Liver (tissue), 9 donors: ENCODE measurements around the gene WHRN. TPM values are rescaled to one million over a fixed set of nuclear protein-coding genes. Genes with fewer than 3 reads are reported as not detected.

Experiments
- DNase-seq: peaks from one replicate; pipeline ENCODE4 v3.0.0-alpha.2; 2017; ENCODE audit warnings: low spot score
- H3K27ac ChIP-seq, 2 donors: one replicate each; pipeline ENCODE4 v1.7.0; 2013; ENCODE audit warnings: inconsistent platforms in 2 of 2, low read length in 2 of 2, control low read depth in 1 of 2, low read depth in 1 of 2, mild to moderate bottlenecking in 1 of 2
- H3K27me3 ChIP-seq, 4 donors: one replicate each; pipeline versions ENCODE4 v1.6.1 to v1.7.0; 2013; ENCODE audit warnings: low read length in 3 of 4, inconsistent platforms in 1 of 4, mild to moderate bottlenecking in 1 of 4, moderate library complexity in 1 of 4; ENCODE audit not compliant: control insufficient read depth in 4 of 4, insufficient read depth in 4 of 4
- H3K36me3 ChIP-seq, 4 donors: one replicate each; pipeline versions ENCODE4 v1.6.1 to v1.7.0; 2013; ENCODE audit warnings: low read length in 3 of 4, mild to moderate bottlenecking in 3 of 4, low read depth in 1 of 4, moderate library complexity in 1 of 4; ENCODE audit not compliant: control insufficient read depth in 4 of 4, insufficient read depth in 3 of 4
- H3K4me1 ChIP-seq, 4 donors: one replicate each; pipeline versions ENCODE4 v1.6.1 to v1.7.0; 2013; ENCODE audit warnings: low read length in 3 of 4, mild to moderate bottlenecking in 3 of 4, moderate library complexity in 1 of 4; ENCODE audit not compliant: control insufficient read depth in 4 of 4, insufficient read depth in 4 of 4
- H3K4me3 ChIP-seq, 3 donors: one replicate each; pipeline versions ENCODE4 v1.6.1 to v1.7.0; 2013; ENCODE audit warnings: low read length in 3 of 3, control low read depth in 1 of 3, low read depth in 1 of 3, mild to moderate bottlenecking in 1 of 3
- H3K9ac ChIP-seq, 2 donors: one replicate each; pipeline ENCODE4 v1.7.0; 2013; ENCODE audit warnings: low read length in 2 of 2, mild to moderate bottlenecking in 2 of 2, moderate library complexity in 2 of 2, control low read depth in 1 of 2, low read depth in 1 of 2
- H3K9me3 ChIP-seq, 4 donors: one replicate each; pipeline versions ENCODE4 v1.6.1 to v1.7.0; 2013; ENCODE audit warnings: low read length in 3 of 4; ENCODE audit not compliant: control insufficient read depth in 4 of 4
- ATF3 ChIP-seq: IDR thresholded peaks from 2 replicates; pipeline ENCODE4 v1.6.1; 2016; ENCODE audit warnings: antibody characterized with exemption
- CTCF ChIP-seq: fragments of 150-350 bp; IDR thresholded peaks from 2 replicates; pipeline ENCODE4 v1.5.1; 2017; ENCODE audit warnings: improper control_type of control experiment, low read depth, low read length; ENCODE audit not compliant: missing input control
- EGR1 ChIP-seq, 2 donors: IDR thresholded peaks; 2 replicates each; pipeline ENCODE4 v1.6.1; 2016 to 2018; ENCODE audit warnings: antibody characterized with exemption in 2 of 2, low read depth in 2 of 2
- FOXA1 ChIP-seq: IDR thresholded peaks from 2 replicates; pipeline ENCODE4 v1.6.1; 2016; ENCODE audit warnings: antibody characterized with exemption
- FOXA2 ChIP-seq: IDR thresholded peaks from 2 replicates; pipeline ENCODE4 v1.6.1; 2016; ENCODE audit warnings: antibody characterized with exemption
- GABPA ChIP-seq, 2 donors: IDR thresholded peaks in 1 of 2; conservative IDR thresholded peaks in 1 of 2; 2 replicates each; pipeline ENCODE4 v1.6.1; 2016; ENCODE audit warnings: antibody characterized with exemption in 2 of 2, mild to moderate bottlenecking in 1 of 2, moderate library complexity in 1 of 2
- HNF4A ChIP-seq, 2 donors: conservative IDR thresholded peaks; 2 replicates each; pipeline ENCODE4 v1.6.1; 2016; ENCODE audit warnings: antibody characterized with exemption in 2 of 2, mild to moderate bottlenecking in 2 of 2
- HNF4G ChIP-seq: IDR thresholded peaks from 2 replicates; pipeline ENCODE4 v1.6.1; 2016; ENCODE audit warnings: antibody characterized with exemption
- MAX ChIP-seq: IDR thresholded peaks from 2 replicates; pipeline ENCODE4 v1.6.1; 2016; ENCODE audit warnings: antibody characterized with exemption
- NR2F2 ChIP-seq: IDR thresholded peaks from 2 replicates; pipeline ENCODE4 v1.6.1; 2016; ENCODE audit warnings: antibody characterized with exemption
- RAD21 ChIP-seq, 2 donors: IDR thresholded peaks; 2 replicates each; pipeline ENCODE4 v1.6.1; 2016; ENCODE audit warnings: antibody characterized with exemption in 2 of 2, mild to moderate bottlenecking in 2 of 2
- REST ChIP-seq: IDR thresholded peaks from 2 replicates; pipeline ENCODE4 v1.6.1; 2016; ENCODE audit warnings: antibody characterized with exemption, mild to moderate bottlenecking
- RXRA ChIP-seq, 2 donors: IDR thresholded peaks; 2 replicates each; pipeline ENCODE4 v1.6.1; 2017 to 2018; ENCODE audit warnings: antibody characterized with exemption in 2 of 2, mild to moderate bottlenecking in 1 of 2
- SP1 ChIP-seq: IDR thresholded peaks from 2 replicates; pipeline ENCODE4 v1.6.1; 2018; ENCODE audit warnings: antibody characterized with exemption, mild to moderate bottlenecking
- TAF1 ChIP-seq: conservative IDR thresholded peaks from 2 replicates; pipeline ENCODE4 v1.6.1; 2016; ENCODE audit warnings: antibody characterized with exemption, mild to moderate bottlenecking
- YY1 ChIP-seq: IDR thresholded peaks from 2 replicates; pipeline ENCODE4 v1.6.1; 2016; ENCODE audit warnings: antibody characterized with exemption, mild to moderate bottlenecking
- ZBTB33 ChIP-seq: IDR thresholded peaks from 2 replicates; pipeline ENCODE4 v1.6.1; 2016; ENCODE audit warnings: antibody characterized with exemption
- WGBS: extraction: QIAGEN DNeasy Blood & Tissue Kit; methylation state at CpG from one replicate; pipeline ENCODE4 v1.1.7; 2013; 5-methylcytosine and 5-hydroxymethylcytosine counted together
- polyA plus RNA-seq, 2 donors: library from polyadenylated mRNA; stranded (reverse) in 1 of 2; unstranded in 1 of 2; fragments of 200-250 nt in 1 of 2; fragments of >200 nt in 1 of 2; fragmentation: Nextera tagmentation in 1 of 2; extraction: Ambion mirVana in 1 of 2; gene quantifications; one replicate each; pipeline versions ENCODE4 v1.2.1 to v1.2.3, GENCODE V29; 2013 to 2015
- total RNA-seq, 2 donors: library from RNA; depleted of rRNA; stranded (reverse); fragments of >200 nt; gene quantifications; one replicate each; pipeline ENCODE4 v1.2.3, GENCODE V29; 2014
- donor health status: healthy.
- donor health status: healthy.
- donor health status: healthy.
- donor health status: healthy.
- donor health status: healthy.

The WHRN gene
- 1 to 10 TPM in 1 of 2 donors, under 1 TPM in 1; 0.42 to 1.9 TPM for total RNA-seq
- polyA plus RNA-seq: 1 to 10 TPM in 1 of 2 donors, under 1 TPM in 1; 0.67 to 1.1 TPM

- Histone ChIP-seq H3K4me1 (peaks cover 3 to 12% (median 5%) of the 10 kb centered on the region in 4 donors), H3K9ac (peak within 1 kb of the TSS; percentile 39 to 41), H3K4me3 (peak within 1 kb of the TSS; percentile 64 to 73 (median 68)), H3K27me3 (no peaks in the 10 kb centered on the region), H3K27ac (no peak within 1 kb of the TSS), H3K9me3 (no peaks in the 10 kb centered on the region), H3K36me3 (no peaks in the 10 kb centered on the region)
- peak; percentile 80 for DNase-seq
- TF ChIP-seq GABPA (IDR thresholded peaks at IDR 0.05 in 1 of 2, conservative IDR thresholded peaks at IDR 0.05 in 1 of 2) (peak; percentile 36 to 75), YY1 (no peak), FOXA2 (no peak)
- under 1% methylated on average over 75 of the region's 75 CpGs for WGBS
Measured at GRCh38 chr9:114505187-114506081, at the start of gene WHRN. Gene WHRN, minus strand, starts transcription at chr9:114505473. Its CDS starts 672 bp downstream, at chr9:114504801.

GRCh38 chr9:114553202-114553601 is 47.9 kb upstream of the WHRN start:
- TF ChIP-seq FOXA2 (no peak), RAD21 (IDR thresholded peaks at IDR 0.05) (no peak), GABPA (IDR thresholded peaks at IDR 0.05 in 1 of 2, conservative IDR thresholded peaks at IDR 0.05 in 1 of 2) (no peak), SP1 (no peak), FOXA1 (no peak), HNF4A (conservative IDR thresholded peaks at IDR 0.05) (no peak), TAF1 (no peak), NR2F2 (no peak), HNF4G (no peak), MAX (no peak), EGR1 (IDR thresholded peaks at IDR 0.05; ENCODE audit: low read depth in 2 of 2) (no peak), REST (no peak), CTCF (no peak), ATF3 (no peak), YY1 (no peak), RXRA (IDR thresholded peaks at IDR 0.05) (no peak), ZBTB33 (no peak)
- Histone ChIP-seq H3K27ac (no peak overlapping the region), H3K4me1 (no peaks in the 10 kb centered on the region), H3K27me3 (no peaks in the 10 kb centered on the region), H3K36me3 (no peaks in the 10 kb centered on the region), H3K9me3 (peaks cover 0 to 2% (median 0%) of the 10 kb centered on the region in 4 donors), H3K9ac (no peak overlapping the region), H3K4me3 (no peak overlapping the region)
- DNase-seq: no peak
- WGBS: 87% methylated on average over 3 of the region's 3 CpGs
